Progenitor cell of endocrine pancreas (in vitro differentiated cells): Measurements from ENCODE around the gene GPRIN1. TPM values are rescaled to one million over a fixed set of nuclear protein-coding genes. Genes with fewer than 3 reads are reported as not detected.
A peak's percentile ranks its signal among the peaks of the same experiment; 100 is the strongest.

Source experiments
- DNase-seq: peaks from one replicate; pipeline ENCODE4 v3.0.0; 2021; ENCODE audit warnings: low spot score; ENCODE audit not compliant: unreplicated experiment
- H3K27ac Mint-ChIP-seq: 2 replicates; pipeline ENCODE4 v1.8.0; 2021; ENCODE audit warnings: mild to moderate bottlenecking, moderate library complexity, mixed read lengths
- H3K27me3 Mint-ChIP-seq: 2 replicates; pipeline ENCODE4 v1.8.0; 2021; ENCODE audit warnings: mixed read lengths
- H3K36me3 Mint-ChIP-seq: 2 replicates; pipeline ENCODE4 v1.8.0; 2022; ENCODE audit warnings: mixed read lengths; ENCODE audit not compliant: insufficient read depth
- H3K4me1 Mint-ChIP-seq: 2 replicates; pipeline ENCODE4 v1.8.0; 2021; ENCODE audit warnings: low read depth, mixed read lengths
- H3K4me3 Mint-ChIP-seq: 2 replicates; pipeline ENCODE4 v1.8.0; 2021; ENCODE audit warnings: low read depth, mild to moderate bottlenecking, moderate library complexity, mixed read lengths
- H3K9me3 Mint-ChIP-seq: 2 replicates; pipeline ENCODE4 v1.8.0; 2021; ENCODE audit warnings: low read depth, mixed read lengths
- total RNA-seq: library from RNA; stranded (reverse); gene quantifications from 2 replicates; pipeline ENCODE4 v1.2.1, GENCODE V29; 2021
- TF ChIP-seq, protein P1 (sequence below): fragments of 200-600 bp; sonication (generic); IDR thresholded peaks from one replicate; pipeline ENCODE4 v1.5.0; 2021; ENCODE audit warnings: antibody characterized with exemption, mild to moderate bottlenecking; ENCODE audit not compliant: unreplicated experiment

Gene GPRIN1
- total RNA-seq, 1 donor from 2014 or later = 5.9 TPM

DNA sequence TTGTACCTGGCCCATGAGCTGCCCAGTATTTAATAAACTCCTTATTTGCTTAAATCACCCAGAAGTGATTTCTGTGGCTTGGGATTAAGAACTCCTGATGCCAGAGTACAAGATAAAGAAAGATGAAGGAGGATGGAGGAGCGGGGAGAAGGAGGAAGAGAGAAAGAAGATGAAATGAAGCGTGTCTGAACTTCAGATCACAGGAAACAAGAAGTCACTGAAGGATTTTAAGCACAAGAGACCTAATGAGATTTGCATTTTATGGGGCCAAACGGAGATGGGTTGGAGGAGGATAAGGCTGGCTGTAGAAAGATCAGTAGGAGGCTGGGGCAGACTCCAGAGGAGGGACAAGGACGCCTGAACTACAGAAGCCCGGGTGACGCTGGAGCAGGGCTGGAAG, 23.6 kb upstream of the GPRIN1 start:
- Mint-ChIP-seq H3K36me3 (no peaks in the 10 kb centered on the region), H3K27me3 (peaks cover 84% of the 10 kb centered on the region), H3K27ac (no peak overlapping the region), H3K4me3 (no peak overlapping the region), H3K9me3 (peaks cover 5% of the 10 kb centered on the region), H3K4me1 (peaks cover 3% of the 10 kb centered on the region)
- no peak for DNase-seq
- TF ChIP-seq, protein P1, sequence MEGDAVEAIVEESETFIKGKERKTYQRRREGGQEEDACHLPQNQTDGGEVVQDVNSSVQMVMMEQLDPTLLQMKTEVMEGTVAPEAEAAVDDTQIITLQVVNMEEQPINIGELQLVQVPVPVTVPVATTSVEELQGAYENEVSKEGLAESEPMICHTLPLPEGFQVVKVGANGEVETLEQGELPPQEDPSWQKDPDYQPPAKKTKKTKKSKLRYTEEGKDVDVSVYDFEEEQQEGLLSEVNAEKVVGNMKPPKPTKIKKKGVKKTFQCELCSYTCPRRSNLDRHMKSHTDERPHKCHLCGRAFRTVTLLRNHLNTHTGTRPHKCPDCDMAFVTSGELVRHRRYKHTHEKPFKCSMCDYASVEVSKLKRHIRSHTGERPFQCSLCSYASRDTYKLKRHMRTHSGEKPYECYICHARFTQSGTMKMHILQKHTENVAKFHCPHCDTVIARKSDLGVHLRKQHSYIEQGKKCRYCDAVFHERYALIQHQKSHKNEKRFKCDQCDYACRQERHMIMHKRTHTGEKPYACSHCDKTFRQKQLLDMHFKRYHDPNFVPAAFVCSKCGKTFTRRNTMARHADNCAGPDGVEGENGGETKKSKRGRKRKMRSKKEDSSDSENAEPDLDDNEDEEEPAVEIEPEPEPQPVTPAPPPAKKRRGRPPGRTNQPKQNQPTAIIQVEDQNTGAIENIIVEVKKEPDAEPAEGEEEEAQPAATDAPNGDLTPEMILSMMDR = no peak

DNA sequence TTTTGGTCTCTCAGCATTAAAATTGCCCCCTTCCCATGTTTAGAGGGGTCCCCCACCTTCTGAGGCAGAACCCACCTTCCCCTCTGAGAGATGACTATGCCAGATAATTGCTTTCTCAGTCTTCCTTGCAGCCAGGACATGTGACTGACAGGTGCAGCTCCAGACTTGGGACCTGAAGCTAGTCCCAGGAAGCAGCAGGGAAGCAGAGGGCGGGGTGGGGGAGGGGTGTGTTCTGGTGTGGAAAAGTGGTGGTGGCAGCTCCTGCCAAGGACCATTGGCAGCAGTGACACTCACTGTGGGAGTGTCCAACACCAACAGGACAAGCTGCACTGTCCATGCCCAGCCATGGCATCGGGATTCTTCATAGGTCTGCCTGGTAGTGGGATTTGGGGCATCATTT, 22.8 kb upstream of the GPRIN1 start:
- no peak for DNase-seq
- Mint-ChIP-seq H3K27me3 (peaks cover 85% of the 10 kb centered on the region), H3K4me1 (peaks cover 3% of the 10 kb centered on the region), H3K36me3 (no peaks in the 10 kb centered on the region), H3K27ac (no peak overlapping the region), H3K4me3 (no peak overlapping the region), H3K9me3 (peaks cover 5% of the 10 kb centered on the region)
- TF ChIP-seq, protein P1 = no peak

DNA sequence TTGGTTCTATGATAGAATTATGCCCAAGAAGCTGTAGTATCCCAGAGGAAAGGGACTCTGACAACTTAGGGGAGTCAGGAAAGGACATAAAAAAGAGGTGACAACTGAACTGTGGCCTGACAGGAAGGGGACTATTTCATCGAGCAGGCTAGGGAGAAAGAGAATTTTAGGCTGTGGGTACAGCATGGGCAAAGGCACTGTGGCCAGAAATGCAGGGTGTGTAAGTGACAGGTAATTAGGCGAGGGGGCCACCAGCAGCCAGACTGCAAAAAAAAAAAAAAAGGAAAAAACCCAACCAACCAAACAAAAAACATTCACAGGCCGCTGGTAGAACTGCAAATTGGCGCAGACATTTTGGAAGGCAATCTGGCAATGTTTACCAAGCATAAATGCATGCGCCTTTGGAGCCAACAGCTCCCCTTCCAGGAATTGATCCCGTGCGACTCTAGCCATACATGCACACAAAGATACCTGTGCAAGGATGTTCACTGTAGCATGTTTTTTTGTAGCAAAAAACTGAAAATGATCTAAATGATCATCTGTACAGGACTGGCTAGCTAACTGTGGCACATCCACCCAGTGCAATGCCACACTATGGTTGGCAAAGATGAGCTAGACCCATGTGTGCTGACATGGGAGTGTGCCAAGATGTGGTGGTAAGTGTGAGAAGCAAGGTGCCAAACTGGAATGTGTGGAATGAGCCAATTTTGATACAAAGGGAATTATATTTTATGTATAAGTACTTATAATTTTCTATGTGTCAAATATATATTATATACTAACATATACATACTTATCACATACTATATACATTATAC, 21.6 kb upstream of the GPRIN1 start:
- no peak for DNase-seq
- TF ChIP-seq, protein P1 = no peak
- Mint-ChIP-seq H3K4me1 (peaks cover 3% of the 10 kb centered on the region), H3K9me3 (peaks cover 5% of the 10 kb centered on the region), H3K27ac (no peak overlapping the region), H3K4me3 (no peak overlapping the region), H3K27me3 (peaks cover 85% of the 10 kb centered on the region), H3K36me3 (no peaks in the 10 kb centered on the region)

GRCh38 chr5:176630681-176631222, 20.8 kb upstream of the GPRIN1 start:
- H3K36me3 Mint-ChIP-seq = no peaks in the 10 kb centered on the region
- H3K4me1 Mint-ChIP-seq = peaks cover 3% of the 10 kb centered on the region

More at GRCh38 chr5:176630681-176631222, 20.8 kb upstream of the GPRIN1 start:
- TF ChIP-seq, protein P1 = no peak
- Mint-ChIP-seq H3K27me3 (peaks cover 86% of the 10 kb centered on the region), H3K27ac (no peak overlapping the region), H3K4me3 (peak overlapping the region; percentile 60), H3K9me3 (peaks cover 5% of the 10 kb centered on the region)
- DNase-seq = no peak
